A673 (cell line): ENCODE data around the gene BNC2. TPM values are rescaled to one million over a fixed set of nuclear protein-coding genes. Genes with fewer than 3 reads are reported as not detected.

Source experiments
- BruUV-seq: library from RNA; stranded (reverse); fragments of 400-500 nt; replicated peaks from 2 replicates; lab custom pipeline; 2021; lab: Mats Ljungman, UMichigan
- CTCF ChIA-PET: fragments of 300-600 bp; sonication (Branson Sonifier 250); formaldehyde crosslinking; loops from one replicate; lab custom pipeline; 2022; ENCODE audit warnings: antibody characterized with exemption; lab: Charles Lee
- POLR2A ChIA-PET: fragments of 300-600 bp; sonication (Branson Sonifier 250); formaldehyde crosslinking; loops from one replicate; lab custom pipeline; 2022; ENCODE audit warnings: antibody characterized with exemption; ENCODE audit not compliant: low non-redundant PET; lab: Charles Lee
- DNase-seq: peaks from one replicate; pipeline ENCODE4 v3.0.0-alpha.2; 2015; ENCODE audit warnings: low spot score
- H3K27ac ChIP-seq: fragments of 200-600 bp; sonication (generic); 2 replicates; pipeline ENCODE4 v1.5.1; 2016; ENCODE audit warnings: mixed run types, low read depth, mild to moderate bottlenecking, mixed read lengths, antibody characterized with exemption, low read length; ENCODE audit not compliant: poor library complexity, severe bottlenecking
- H3K27me3 ChIP-seq: fragments of 200-600 bp; sonication (generic); replicated peaks from 2 replicates; pipeline ENCODE4 v1.6.1; 2017; ENCODE audit warnings: mixed run types, low read depth, mild to moderate bottlenecking, mixed read lengths, antibody characterized with exemption, low read length; ENCODE audit not compliant: insufficient read depth, poor library complexity
- H3K36me3 ChIP-seq: fragments of 200-600 bp; sonication (generic); 2 replicates; pipeline ENCODE4 v1.6.1; 2016; ENCODE audit warnings: mixed run types, mild to moderate bottlenecking, mixed read lengths, antibody characterized with exemption, low read length; ENCODE audit not compliant: insufficient read depth, poor library complexity, severe bottlenecking
- H3K4me1 ChIP-seq: fragments of 200-600 bp; sonication (generic); 2 replicates; pipeline ENCODE4 v1.6.1; 2017; ENCODE audit warnings: mixed run types, mild to moderate bottlenecking, mixed read lengths, antibody characterized with exemption, low read length; ENCODE audit not compliant: insufficient read depth, poor library complexity, severe bottlenecking
- H3K4me3 ChIP-seq: fragments of 200-600 bp; sonication (generic); 2 replicates; pipeline ENCODE4 v1.5.1; 2016; ENCODE audit warnings: low read depth, mixed run types, mild to moderate bottlenecking, mixed read lengths, low read length; ENCODE audit not compliant: poor library complexity, severe bottlenecking
- H3K9me3 ChIP-seq: fragments of 200-600 bp; sonication (generic); 2 replicates; pipeline ENCODE4 v1.6.1; 2016; ENCODE audit warnings: mixed run types, low read depth, mild to moderate bottlenecking, mixed read lengths, antibody characterized with exemption, low read length; ENCODE audit not compliant: poor library complexity, severe bottlenecking
- EZH2 ChIP-seq: fragments of 200-600 bp; sonication (generic); IDR thresholded peaks from 2 replicates; pipeline ENCODE4 v1.6.1; 2017; ENCODE audit warnings: borderline replicate concordance, low read depth, mild to moderate bottlenecking, mixed read lengths, antibody characterized with exemption, low read length; ENCODE audit not compliant: poor library complexity, severe bottlenecking
- intact Hi-C: fragments of 100-400 bp; cut with micrococcal nuclease; formaldehyde crosslinking; loops from one replicate; pipeline ENCODE4 v1.10.0; 2022; ENCODE audit not compliant: unreplicated experiment
- total RNA-seq: library from RNA; stranded (reverse); gene quantifications from 2 replicates; pipeline ENCODE4 v1.2.3, GENCODE V29; 2021
- TF ChIP-seq, protein P1 (sequence below): fragments of 300-800, 200-600 bp; sonication (generic); conservative IDR thresholded peaks from 2 replicates; pipeline ENCODE4 v1.5.1; 2017; ENCODE audit warnings: low read depth, mild to moderate bottlenecking, antibody characterized with exemption, low read length, moderate library complexity, mixed read lengths

Gene BNC2
- total RNA-seq, 1 experiment from 2014 or later, result 0.45 TPM

GRCh38 chr9:16705111-16705604 lies 165.3 kb downstream of the BNC2 start:
- Histone ChIP-seq H3K36me3 (no peaks in the 10 kb centered on the region), H3K27ac (no peak overlapping the region), H3K27me3 (no peaks in the 10 kb centered on the region), H3K4me3 (no peak overlapping the region), H3K9me3 (no peaks in the 10 kb centered on the region), H3K4me1 (no peaks in the 10 kb centered on the region)
- POLR2A ChIA-PET, result no interaction called here
- DNase-seq, result peak; percentile 15
- TF ChIP-seq, protein P1, sequence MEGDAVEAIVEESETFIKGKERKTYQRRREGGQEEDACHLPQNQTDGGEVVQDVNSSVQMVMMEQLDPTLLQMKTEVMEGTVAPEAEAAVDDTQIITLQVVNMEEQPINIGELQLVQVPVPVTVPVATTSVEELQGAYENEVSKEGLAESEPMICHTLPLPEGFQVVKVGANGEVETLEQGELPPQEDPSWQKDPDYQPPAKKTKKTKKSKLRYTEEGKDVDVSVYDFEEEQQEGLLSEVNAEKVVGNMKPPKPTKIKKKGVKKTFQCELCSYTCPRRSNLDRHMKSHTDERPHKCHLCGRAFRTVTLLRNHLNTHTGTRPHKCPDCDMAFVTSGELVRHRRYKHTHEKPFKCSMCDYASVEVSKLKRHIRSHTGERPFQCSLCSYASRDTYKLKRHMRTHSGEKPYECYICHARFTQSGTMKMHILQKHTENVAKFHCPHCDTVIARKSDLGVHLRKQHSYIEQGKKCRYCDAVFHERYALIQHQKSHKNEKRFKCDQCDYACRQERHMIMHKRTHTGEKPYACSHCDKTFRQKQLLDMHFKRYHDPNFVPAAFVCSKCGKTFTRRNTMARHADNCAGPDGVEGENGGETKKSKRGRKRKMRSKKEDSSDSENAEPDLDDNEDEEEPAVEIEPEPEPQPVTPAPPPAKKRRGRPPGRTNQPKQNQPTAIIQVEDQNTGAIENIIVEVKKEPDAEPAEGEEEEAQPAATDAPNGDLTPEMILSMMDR, result no peak
- no peak for TF ChIP-seq EZH2
- intact Hi-C loops, result no loop called here
- CTCF ChIA-PET, result no interaction called here
- BruUV-seq, result no TSS peak

GRCh38 chr9:16704116-16705110 lies 166.1 kb downstream of the BNC2 start:
- POLR2A ChIA-PET, result no interaction called here
- H3K27ac ChIP-seq, result no peak overlapping the region
- intact Hi-C loops, result no loop called here

GRCh38 chr9:16701347-16701746 lies 169.1 kb downstream of the BNC2 start:
- intact Hi-C loops, result no loop called here
- BruUV-seq, result no TSS peak

More at GRCh38 chr9:16704116-16705110, 166.1 kb downstream of the BNC2 start:
- CTCF ChIA-PET, result no interaction called here
- no TSS peak for BruUV-seq
- no peak overlapping the region for H3K4me3 ChIP-seq
- DNase-seq, result no peak
- TF ChIP-seq, protein P1, result no peak
- no peak for TF ChIP-seq EZH2
- no peaks in the 10 kb centered on the region for H3K36me3 ChIP-seq
- no peaks in the 10 kb centered on the region for H3K27me3 ChIP-seq
- no peaks in the 10 kb centered on the region for H3K9me3 ChIP-seq
- no peaks in the 10 kb centered on the region for H3K4me1 ChIP-seq

More at GRCh38 chr9:16701347-16701746, 169.1 kb downstream of the BNC2 start:
- POLR2A ChIA-PET, result no interaction called here
- H3K4me3 ChIP-seq, result no peak overlapping the region
- H3K9me3 ChIP-seq, result no peaks in the 10 kb centered on the region
- H3K27me3 ChIP-seq, result no peaks in the 10 kb centered on the region
- TF ChIP-seq EZH2, result no peak
- TF ChIP-seq, protein P1, result no peak
- CTCF ChIA-PET, result no interaction called here
- H3K4me1 ChIP-seq, result no peaks in the 10 kb centered on the region
- H3K36me3 ChIP-seq, result no peaks in the 10 kb centered on the region
- H3K27ac ChIP-seq, result no peak overlapping the region
- no peak for DNase-seq
